ENCODE data around the gene CSF3. TPM values are rescaled to one million over a fixed set of nuclear protein-coding genes. Genes with fewer than 3 reads are reported as not detected.

CSF3 gene
- total and polyA plus RNA-seq, 2 of the 13 experiments (the other 11 are each of a cell fraction or from before 2014, with no cell fraction given), result 0.09 TPM; not detected in 1

DNA sequence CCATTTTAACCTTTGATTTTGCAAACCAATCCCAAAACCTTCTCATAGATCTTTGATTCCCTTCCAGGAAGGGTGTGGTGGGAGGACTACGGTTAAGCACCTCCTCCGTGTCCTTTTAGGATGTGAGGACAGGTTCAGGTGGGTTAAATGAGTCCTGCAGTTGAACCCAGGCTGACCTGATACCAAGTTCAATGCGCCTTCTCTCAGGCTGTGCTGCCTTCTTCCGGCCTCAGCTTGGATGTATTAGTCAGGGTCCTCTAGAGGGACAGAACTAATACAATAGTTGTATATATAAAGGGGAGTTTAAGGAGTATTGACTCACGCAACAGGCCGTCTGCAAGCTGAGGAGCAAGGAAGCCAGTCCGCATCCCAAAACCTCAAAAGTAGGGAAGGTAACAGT, 10.5 kb upstream of the CSF3 start (continued):
- no peak for TF ChIP-seq CEBPB (IDR thresholded peaks at IDR 0.05; ENCODE audit: borderline replicate concordance, low read depth, low read length)
- no peak for TF ChIP-seq ZNF230 (CRISPR knock-in tag; IDR thresholded peaks at IDR 0.05)
- TF ChIP-seq, protein P1, sequence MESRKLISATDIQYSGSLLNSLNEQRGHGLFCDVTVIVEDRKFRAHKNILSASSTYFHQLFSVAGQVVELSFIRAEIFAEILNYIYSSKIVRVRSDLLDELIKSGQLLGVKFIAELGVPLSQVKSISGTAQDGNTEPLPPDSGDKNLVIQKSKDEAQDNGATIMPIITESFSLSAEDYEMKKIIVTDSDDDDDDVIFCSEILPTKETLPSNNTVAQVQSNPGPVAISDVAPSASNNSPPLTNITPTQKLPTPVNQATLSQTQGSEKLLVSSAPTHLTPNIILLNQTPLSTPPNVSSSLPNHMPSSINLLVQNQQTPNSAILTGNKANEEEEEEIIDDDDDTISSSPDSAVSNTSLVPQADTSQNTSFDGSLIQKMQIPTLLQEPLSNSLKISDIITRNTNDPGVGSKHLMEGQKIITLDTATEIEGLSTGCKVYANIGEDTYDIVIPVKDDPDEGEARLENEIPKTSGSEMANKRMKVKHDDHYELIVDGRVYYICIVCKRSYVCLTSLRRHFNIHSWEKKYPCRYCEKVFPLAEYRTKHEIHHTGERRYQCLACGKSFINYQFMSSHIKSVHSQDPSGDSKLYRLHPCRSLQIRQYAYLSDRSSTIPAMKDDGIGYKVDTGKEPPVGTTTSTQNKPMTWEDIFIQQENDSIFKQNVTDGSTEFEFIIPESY (CRISPR knock-in tag; IDR thresholded peaks at IDR 0.05), result peak; percentile 33; the same call in 1 of the 2 replicates
- no peak for TF ChIP-seq ZNF841 (CRISPR knock-in tag; IDR thresholded peaks at IDR 0.05; ENCODE audit: borderline replicate concordance)
- TF ChIP-seq MED13 (CRISPR knock-in tag; IDR thresholded peaks at IDR 0.05), result no peak
- TF ChIP-seq NR2C2 (CRISPR knock-in tag; IDR thresholded peaks at IDR 0.05; ENCODE audit: borderline replicate concordance), result no peak
- no peak for TF ChIP-seq ZNF790 (CRISPR knock-in tag; IDR thresholded peaks at IDR 0.05; ENCODE audit: borderline replicate concordance)
- TF ChIP-seq RCOR2 (CRISPR knock-in tag; IDR thresholded peaks at IDR 0.05), result no peak
- TF ChIP-seq ATM (IDR thresholded peaks at IDR 0.05; ENCODE audit: borderline replicate concordance), result no peak
- no peak for TF ChIP-seq ARHGAP35 (CRISPR knock-in tag; IDR thresholded peaks at IDR 0.05; ENCODE audit: borderline replicate concordance)
- peak; percentile 41; the same call in 1 of the 2 replicates for TF ChIP-seq RXRB (CRISPR knock-in tag; IDR thresholded peaks at IDR 0.05; ENCODE audit: borderline replicate concordance)
- TF ChIP-seq KLF16 (CRISPR knock-in tag; IDR thresholded peaks at IDR 0.05), result no peak
- TF ChIP-seq RXRA (CRISPR knock-in tag; IDR thresholded peaks at IDR 0.05), result peak; percentile 35; the same call in 1 of the 2 replicates
- no peak for TF ChIP-seq RFXANK (CRISPR knock-in tag; IDR thresholded peaks at IDR 0.05)
- TF ChIP-seq ZNF543 (CRISPR knock-in tag; IDR thresholded peaks at IDR 0.05), result no peak
- TF ChIP-seq, protein P2, sequence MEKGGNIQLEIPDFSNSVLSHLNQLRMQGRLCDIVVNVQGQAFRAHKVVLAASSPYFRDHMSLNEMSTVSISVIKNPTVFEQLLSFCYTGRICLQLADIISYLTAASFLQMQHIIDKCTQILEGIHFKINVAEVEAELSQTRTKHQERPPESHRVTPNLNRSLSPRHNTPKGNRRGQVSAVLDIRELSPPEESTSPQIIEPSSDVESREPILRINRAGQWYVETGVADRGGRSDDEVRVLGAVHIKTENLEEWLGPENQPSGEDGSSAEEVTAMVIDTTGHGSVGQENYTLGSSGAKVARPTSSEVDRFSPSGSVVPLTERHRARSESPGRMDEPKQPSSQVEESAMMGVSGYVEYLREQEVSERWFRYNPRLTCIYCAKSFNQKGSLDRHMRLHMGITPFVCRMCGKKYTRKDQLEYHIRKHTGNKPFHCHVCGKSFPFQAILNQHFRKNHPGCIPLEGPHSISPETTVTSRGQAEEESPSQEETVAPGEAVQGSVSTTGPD (CRISPR knock-in tag; IDR thresholded peaks at IDR 0.05), result no peak
- no peak for TF ChIP-seq ZNF746 (CRISPR knock-in tag; IDR thresholded peaks at IDR 0.05)
- TF ChIP-seq MAZ (IDR thresholded peaks at IDR 0.05; ENCODE audit: borderline replicate concordance, low read depth, low read length), result no peak
- no peak for TF ChIP-seq MAZ (CRISPR knock-in tag; IDR thresholded peaks at IDR 0.05; ENCODE audit: low read depth)
- TF ChIP-seq, protein P3, sequence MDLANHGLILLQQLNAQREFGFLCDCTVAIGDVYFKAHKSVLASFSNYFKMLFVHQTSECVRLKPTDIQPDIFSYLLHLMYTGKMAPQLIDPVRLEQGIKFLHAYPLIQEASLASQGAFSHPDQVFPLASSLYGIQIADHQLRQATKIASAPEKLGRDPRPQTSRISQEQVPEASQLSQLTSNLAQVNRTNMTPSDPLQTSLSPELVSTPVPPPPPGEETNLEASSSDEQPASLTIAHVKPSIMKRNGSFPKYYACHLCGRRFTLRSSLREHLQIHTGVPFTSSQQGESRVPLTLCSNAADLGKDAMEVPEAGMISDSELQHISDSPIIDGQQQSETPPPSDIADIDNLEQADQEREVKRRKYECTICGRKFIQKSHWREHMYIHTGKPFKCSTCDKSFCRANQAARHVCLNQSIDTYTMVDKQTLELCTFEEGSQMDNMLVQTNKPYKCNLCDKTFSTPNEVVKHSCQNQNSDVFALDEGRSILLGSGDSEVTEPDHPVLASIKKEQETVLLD (CRISPR knock-in tag; IDR thresholded peaks at IDR 0.05; ENCODE audit: low read depth), result no peak
- TF ChIP-seq, protein P4, sequence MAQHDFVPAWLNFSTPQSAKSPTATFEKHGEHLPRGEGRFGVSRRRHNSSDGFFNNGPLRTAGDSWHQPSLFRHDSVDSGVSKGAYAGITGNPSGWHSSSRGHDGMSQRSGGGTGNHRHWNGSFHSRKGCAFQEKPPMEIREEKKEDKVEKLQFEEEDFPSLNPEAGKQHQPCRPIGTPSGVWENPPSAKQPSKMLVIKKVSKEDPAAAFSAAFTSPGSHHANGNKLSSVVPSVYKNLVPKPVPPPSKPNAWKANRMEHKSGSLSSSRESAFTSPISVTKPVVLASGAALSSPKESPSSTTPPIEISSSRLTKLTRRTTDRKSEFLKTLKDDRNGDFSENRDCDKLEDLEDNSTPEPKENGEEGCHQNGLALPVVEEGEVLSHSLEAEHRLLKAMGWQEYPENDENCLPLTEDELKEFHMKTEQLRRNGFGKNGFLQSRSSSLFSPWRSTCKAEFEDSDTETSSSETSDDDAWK (CRISPR knock-in tag; IDR thresholded peaks at IDR 0.05), result no peak
- TF ChIP-seq ZNF567 (CRISPR knock-in tag; IDR thresholded peaks at IDR 0.05; ENCODE audit: borderline replicate concordance), result no peak
- TF ChIP-seq ZNF33B (CRISPR knock-in tag; IDR thresholded peaks at IDR 0.05), result no peak

Data from HepG2 (cell line).